ENCODE results near the gene DZIP1L.
"Not testable (repeated sequence)": the region's sequence is repeated elsewhere in the genome, so short reads cannot be mapped to it uniquely, and the experiment has no call there.

DZIP1L gene

GRCh38 chr3:138093721-138094120, 21.7 kb downstream of the DZIP1L start:
- Histone ChIP-seq H3K79me2 (no peaks in the 10 kb centered on the region), H3K4me2 (ENCODE audit: low read length) (no peak overlapping the region), H3K9me3 (ENCODE audit: control insufficient read depth, low read length) (no peaks in the 10 kb centered on the region), H3K9ac (no peak overlapping the region), H3K4me3 (ENCODE audit: low read depth, low read length) (no peak overlapping the region), H3K27me3 (ENCODE audit: control insufficient read depth, insufficient read depth, low read length) (no peaks in the 10 kb centered on the region), H3K27ac (no peak overlapping the region), H3K4me1 (no peaks in the 10 kb centered on the region), H3K36me3 (ENCODE audit: control insufficient read depth, insufficient read depth, low read length) (no peaks in the 10 kb centered on the region), H2AFZ (no peak overlapping the region)
- TF ChIP-seq, protein P1, sequence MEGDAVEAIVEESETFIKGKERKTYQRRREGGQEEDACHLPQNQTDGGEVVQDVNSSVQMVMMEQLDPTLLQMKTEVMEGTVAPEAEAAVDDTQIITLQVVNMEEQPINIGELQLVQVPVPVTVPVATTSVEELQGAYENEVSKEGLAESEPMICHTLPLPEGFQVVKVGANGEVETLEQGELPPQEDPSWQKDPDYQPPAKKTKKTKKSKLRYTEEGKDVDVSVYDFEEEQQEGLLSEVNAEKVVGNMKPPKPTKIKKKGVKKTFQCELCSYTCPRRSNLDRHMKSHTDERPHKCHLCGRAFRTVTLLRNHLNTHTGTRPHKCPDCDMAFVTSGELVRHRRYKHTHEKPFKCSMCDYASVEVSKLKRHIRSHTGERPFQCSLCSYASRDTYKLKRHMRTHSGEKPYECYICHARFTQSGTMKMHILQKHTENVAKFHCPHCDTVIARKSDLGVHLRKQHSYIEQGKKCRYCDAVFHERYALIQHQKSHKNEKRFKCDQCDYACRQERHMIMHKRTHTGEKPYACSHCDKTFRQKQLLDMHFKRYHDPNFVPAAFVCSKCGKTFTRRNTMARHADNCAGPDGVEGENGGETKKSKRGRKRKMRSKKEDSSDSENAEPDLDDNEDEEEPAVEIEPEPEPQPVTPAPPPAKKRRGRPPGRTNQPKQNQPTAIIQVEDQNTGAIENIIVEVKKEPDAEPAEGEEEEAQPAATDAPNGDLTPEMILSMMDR (IDR thresholded peaks at IDR 0.05): no peak

DNA sequence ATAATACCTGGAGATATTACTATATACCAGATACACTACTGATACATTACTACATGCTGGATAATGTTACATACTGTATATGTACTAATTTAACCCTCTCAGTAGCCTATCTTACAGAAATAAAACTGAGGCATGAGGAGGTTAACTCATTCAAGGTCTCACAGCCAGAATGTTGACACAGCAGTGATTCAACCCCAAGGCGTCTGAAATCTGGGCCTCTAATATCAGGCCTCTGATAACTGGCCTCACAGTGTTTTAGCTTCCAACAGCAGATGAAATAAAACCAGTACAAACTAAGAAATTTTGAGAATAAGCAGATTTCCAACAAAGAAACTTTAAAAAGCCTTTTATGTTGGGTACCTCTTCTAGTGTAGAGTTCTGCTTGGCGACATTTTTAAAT, 23.4 kb downstream of the DZIP1L start:
- TF ChIP-seq, protein P1 (IDR thresholded peaks at IDR 0.05): no peak
- H3K36me3 ChIP-seq (ENCODE audit: control insufficient read depth, insufficient read depth, low read length): no peaks in the 10 kb centered on the region
- H3K4me1 ChIP-seq: no peaks in the 10 kb centered on the region

DNA sequence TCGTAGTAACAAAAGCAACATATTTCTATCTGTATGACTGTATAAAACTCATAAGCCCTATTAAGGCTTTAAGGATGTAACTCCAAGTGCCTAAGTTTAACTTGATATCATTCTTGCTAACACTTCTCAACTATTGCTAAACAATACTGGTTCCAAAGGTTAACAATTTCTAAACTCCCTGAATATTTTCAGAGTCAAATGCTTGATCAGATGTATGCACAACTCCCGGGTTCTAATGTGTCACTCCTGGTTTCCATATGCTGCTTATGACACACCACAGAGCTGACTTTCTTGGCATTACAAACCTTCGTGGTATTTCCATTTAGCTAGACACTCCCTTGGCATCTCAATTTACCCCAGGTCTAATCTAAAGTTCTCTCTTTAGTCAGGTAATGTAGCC, 26.3 kb downstream of the DZIP1L start:
- H3K27ac ChIP-seq: no peak overlapping the region
- H3K4me3 ChIP-seq (ENCODE audit: low read depth, low read length): no peak overlapping the region
- H3K4me2 ChIP-seq (ENCODE audit: low read length): no peak overlapping the region
- no peaks in the 10 kb centered on the region for H3K27me3 ChIP-seq (ENCODE audit: control insufficient read depth, insufficient read depth, low read length)
- H3K79me2 ChIP-seq: no peaks in the 10 kb centered on the region
- H3K36me3 ChIP-seq (ENCODE audit: control insufficient read depth, insufficient read depth, low read length): no peaks in the 10 kb centered on the region
- no peak overlapping the region for H2AFZ ChIP-seq
- H3K9ac ChIP-seq: no peak overlapping the region
- H3K9me3 ChIP-seq (ENCODE audit: control insufficient read depth, low read length): no peaks in the 10 kb centered on the region
- H3K4me1 ChIP-seq: no peaks in the 10 kb centered on the region
- TF ChIP-seq, protein P1 (IDR thresholded peaks at IDR 0.05): no peak

More for the DNA sequence above, 23.4 kb downstream of the DZIP1L start:
- no peak overlapping the region for H3K4me3 ChIP-seq (ENCODE audit: low read depth, low read length)
- H3K9me3 ChIP-seq (ENCODE audit: control insufficient read depth, low read length): no peaks in the 10 kb centered on the region
- no peak overlapping the region for H3K9ac ChIP-seq
- no peaks in the 10 kb centered on the region for H3K27me3 ChIP-seq (ENCODE audit: control insufficient read depth, insufficient read depth, low read length)
- H3K4me2 ChIP-seq (ENCODE audit: low read length): no peak overlapping the region
- no peak overlapping the region for H2AFZ ChIP-seq
- H3K79me2 ChIP-seq: no peaks in the 10 kb centered on the region
- no peak overlapping the region for H3K27ac ChIP-seq

DNA sequence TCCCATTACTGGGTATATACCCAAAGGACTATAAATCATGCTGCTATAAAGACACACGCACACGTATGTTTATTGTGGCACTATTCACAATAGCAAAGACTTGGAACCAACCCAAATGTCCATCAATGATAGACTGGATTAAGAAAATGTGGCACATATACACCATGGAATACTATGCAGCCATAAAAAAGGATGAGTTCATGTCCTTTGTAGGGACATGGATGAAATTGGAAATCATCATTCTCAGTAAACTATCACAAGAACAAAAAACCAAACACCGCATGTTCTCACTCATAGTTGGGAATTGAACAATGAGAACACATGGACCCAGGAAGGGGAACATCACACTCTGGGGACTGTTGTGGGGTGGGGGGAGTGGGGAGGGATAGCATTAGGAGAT, 29.7 kb downstream of the DZIP1L start:
- not testable (repeated sequence) for H3K4me3 ChIP-seq (ENCODE audit: low read depth, low read length); H3K79me2 ChIP-seq; H3K4me2 ChIP-seq (ENCODE audit: low read length); H2AFZ ChIP-seq; H3K4me1 ChIP-seq; H3K9ac ChIP-seq; H3K27me3 ChIP-seq (ENCODE audit: control insufficient read depth, insufficient read depth, low read length); H3K27ac ChIP-seq; H3K36me3 ChIP-seq (ENCODE audit: control insufficient read depth, insufficient read depth, low read length); H3K9me3 ChIP-seq (ENCODE audit: control insufficient read depth, low read length)

- TF ChIP-seq, protein P1 (IDR thresholded peaks at IDR 0.05): no peak
- Histone ChIP-seq H3K27ac (no peak overlapping the region), H3K36me3 (ENCODE audit: control insufficient read depth, insufficient read depth, low read length) (no peaks in the 10 kb centered on the region)
These were observed 31.2 kb downstream of the DZIP1L start for GRCh38 chr3:138084196-138084595.

More at GRCh38 chr3:138084196-138084595, 31.2 kb downstream of the DZIP1L start:
- no peaks in the 10 kb centered on the region for H3K27me3 ChIP-seq (ENCODE audit: control insufficient read depth, insufficient read depth, low read length)
- H3K9me3 ChIP-seq (ENCODE audit: control insufficient read depth, low read length): no peaks in the 10 kb centered on the region
- no peak overlapping the region for H3K4me3 ChIP-seq (ENCODE audit: low read depth, low read length)
- H3K79me2 ChIP-seq: no peaks in the 10 kb centered on the region
- no peak overlapping the region for H3K4me2 ChIP-seq (ENCODE audit: low read length)
- no peak overlapping the region for H2AFZ ChIP-seq
- no peaks in the 10 kb centered on the region for H3K4me1 ChIP-seq
- no peak overlapping the region for H3K9ac ChIP-seq

Data from parathyroid adenoma (tissue), 2 donors.